Upper lobe of right lung (tissue), 1 donor: ENCODE data around the gene DHX32. TPM values are rescaled to one million over a fixed set of nuclear protein-coding genes. Genes with fewer than 3 reads are reported as not detected.

Source experiments
- ATAC-seq: fragments of 200-7000 bp; cut with Tn5 transposase; one replicate; pipeline ENCODE4 v1.9.1; 2020; ENCODE audit warnings: mild to moderate bottlenecking, moderate library complexity
- DNase-seq: peaks from one replicate; pipeline ENCODE4 v3.0.0-alpha.2; 2020
- H3K27ac ChIP-seq: fragments of 200-600 bp; one replicate; pipeline ENCODE4 v1.8.0; 2022
- H3K27me3 ChIP-seq: fragments of 200-600 bp; one replicate; pipeline ENCODE4 v1.8.0; 2022; ENCODE audit warnings: mild to moderate bottlenecking
- H3K36me3 ChIP-seq: fragments of 200-600 bp; one replicate; pipeline ENCODE4 v1.8.0; 2022
- H3K4me1 ChIP-seq: fragments of 200-600 bp; one replicate; pipeline ENCODE4 v1.8.0; 2022
- H3K4me3 ChIP-seq: fragments of 200-600 bp; one replicate; pipeline ENCODE4 v1.8.0; 2022; ENCODE audit warnings: mild to moderate bottlenecking
- H3K9me3 ChIP-seq: fragments of 200-600 bp; one replicate; pipeline ENCODE4 v1.8.0; 2022
- intact Hi-C: fragments of 100-400 bp; cut with DNase I; formaldehyde crosslinking; loops from one replicate; pipeline ENCODE4 v1.11.0; 2022
- total RNA-seq: library from RNA; stranded (reverse); fragmentation: NEBNext Ultra II Directional; extraction: Animal tissue kit (Norgen Biotek cat#: 25700); gene quantifications from one replicate; pipeline ENCODE4 v1.2.1, GENCODE V29; 2021
- TF ChIP-seq, protein P1 (sequence below): fragments of 200-600 bp; IDR thresholded peaks from one replicate; pipeline ENCODE4 v1.8.0; 2022; ENCODE audit warnings: antibody characterized with exemption
- donor health status: DM: no; HTN: yes; CAD: no; lungs with severe emphysema.

DHX32 gene
- total RNA-seq, 1 donor from 2014 or later: 35.1 TPM

DNA sequence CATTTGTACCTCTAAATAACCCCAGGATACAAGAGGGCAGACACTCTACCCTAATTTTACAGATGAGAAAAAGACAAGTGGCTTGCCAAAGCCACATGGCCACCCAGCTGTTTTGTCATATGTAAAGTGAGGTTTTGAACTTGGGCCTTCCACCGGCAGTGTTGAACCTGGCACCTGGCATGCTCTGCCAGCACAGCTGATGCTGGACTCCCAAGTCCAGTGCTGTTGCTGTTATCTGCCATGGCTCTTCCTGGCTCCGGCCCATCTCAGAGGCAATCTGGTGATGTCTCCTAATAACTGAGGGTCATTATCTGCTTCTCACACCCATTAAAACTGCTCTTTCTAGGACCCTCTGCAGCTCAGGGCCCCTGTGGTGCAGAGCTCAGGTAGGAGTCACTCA lies 32.7 kb downstream of the DHX32 start:
- Histone ChIP-seq H3K9me3 (no peaks in the 10 kb centered on the region), H3K27me3 (no peaks in the 10 kb centered on the region), H3K27ac (no peak overlapping the region), H3K36me3 (peaks cover 65% of the 10 kb centered on the region), H3K4me3 (no peak overlapping the region), H3K4me1 (no peaks in the 10 kb centered on the region)
- intact Hi-C loops: no loop called here
- TF ChIP-seq, protein P1, sequence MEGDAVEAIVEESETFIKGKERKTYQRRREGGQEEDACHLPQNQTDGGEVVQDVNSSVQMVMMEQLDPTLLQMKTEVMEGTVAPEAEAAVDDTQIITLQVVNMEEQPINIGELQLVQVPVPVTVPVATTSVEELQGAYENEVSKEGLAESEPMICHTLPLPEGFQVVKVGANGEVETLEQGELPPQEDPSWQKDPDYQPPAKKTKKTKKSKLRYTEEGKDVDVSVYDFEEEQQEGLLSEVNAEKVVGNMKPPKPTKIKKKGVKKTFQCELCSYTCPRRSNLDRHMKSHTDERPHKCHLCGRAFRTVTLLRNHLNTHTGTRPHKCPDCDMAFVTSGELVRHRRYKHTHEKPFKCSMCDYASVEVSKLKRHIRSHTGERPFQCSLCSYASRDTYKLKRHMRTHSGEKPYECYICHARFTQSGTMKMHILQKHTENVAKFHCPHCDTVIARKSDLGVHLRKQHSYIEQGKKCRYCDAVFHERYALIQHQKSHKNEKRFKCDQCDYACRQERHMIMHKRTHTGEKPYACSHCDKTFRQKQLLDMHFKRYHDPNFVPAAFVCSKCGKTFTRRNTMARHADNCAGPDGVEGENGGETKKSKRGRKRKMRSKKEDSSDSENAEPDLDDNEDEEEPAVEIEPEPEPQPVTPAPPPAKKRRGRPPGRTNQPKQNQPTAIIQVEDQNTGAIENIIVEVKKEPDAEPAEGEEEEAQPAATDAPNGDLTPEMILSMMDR: no peak
- no peak for DNase-seq
- ATAC-seq: no peak

DNA sequence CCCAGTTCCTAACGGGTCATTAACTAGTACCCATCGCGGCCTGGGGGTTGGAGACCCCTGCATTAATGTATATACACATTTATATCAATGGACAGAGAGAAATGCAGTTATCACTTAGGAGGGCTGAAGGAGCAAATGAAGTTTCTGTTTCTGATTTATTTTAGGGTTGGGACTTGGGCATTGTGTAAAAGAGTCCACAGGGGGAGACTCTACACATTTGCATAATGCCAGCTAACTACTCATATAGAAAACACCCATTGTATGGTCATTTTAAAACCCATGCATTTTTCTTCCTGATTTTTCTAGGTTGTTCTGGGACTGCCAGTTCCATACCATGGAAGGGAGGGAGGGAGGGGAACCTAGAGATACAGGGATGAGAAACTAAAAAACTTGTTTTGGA lies 34.2 kb downstream of the DHX32 start:
- Histone ChIP-seq H3K36me3 (peaks cover 59% of the 10 kb centered on the region), H3K4me1 (no peaks in the 10 kb centered on the region), H3K4me3 (no peak overlapping the region), H3K9me3 (no peaks in the 10 kb centered on the region), H3K27ac (no peak overlapping the region), H3K27me3 (no peaks in the 10 kb centered on the region)
- TF ChIP-seq, protein P1: no peak
- no peak for DNase-seq
- intact Hi-C loops: no loop called here
- ATAC-seq: no peak

DNA sequence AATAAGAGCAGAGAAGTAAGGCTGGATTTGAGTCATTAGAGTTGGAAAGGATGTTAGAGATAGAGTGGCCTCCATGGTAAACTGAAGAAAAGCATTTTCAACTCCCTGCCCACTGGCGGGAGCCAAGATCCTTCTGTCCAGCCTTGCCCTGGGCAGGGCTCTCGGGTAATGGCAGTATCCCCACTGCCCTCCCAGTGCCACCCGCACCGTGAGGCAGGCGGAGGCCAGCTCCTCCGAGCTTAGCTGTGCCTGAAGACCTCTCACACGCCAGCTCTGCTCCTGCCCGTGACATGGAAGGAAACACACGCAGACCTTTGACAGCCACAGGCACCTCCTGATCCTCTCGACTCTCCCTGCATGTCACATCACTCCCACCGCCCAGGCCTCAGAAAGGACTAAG lies 35.5 kb downstream of the DHX32 start:
- Histone ChIP-seq H3K4me3 (no peak overlapping the region), H3K27me3 (no peaks in the 10 kb centered on the region), H3K9me3 (no peaks in the 10 kb centered on the region), H3K27ac (no peak overlapping the region), H3K4me1 (no peaks in the 10 kb centered on the region), H3K36me3 (peaks cover 59% of the 10 kb centered on the region)
- ATAC-seq (no peak), DNase-seq (no peak)
- intact Hi-C loops: no loop called here
- TF ChIP-seq, protein P1: no peak

DNA sequence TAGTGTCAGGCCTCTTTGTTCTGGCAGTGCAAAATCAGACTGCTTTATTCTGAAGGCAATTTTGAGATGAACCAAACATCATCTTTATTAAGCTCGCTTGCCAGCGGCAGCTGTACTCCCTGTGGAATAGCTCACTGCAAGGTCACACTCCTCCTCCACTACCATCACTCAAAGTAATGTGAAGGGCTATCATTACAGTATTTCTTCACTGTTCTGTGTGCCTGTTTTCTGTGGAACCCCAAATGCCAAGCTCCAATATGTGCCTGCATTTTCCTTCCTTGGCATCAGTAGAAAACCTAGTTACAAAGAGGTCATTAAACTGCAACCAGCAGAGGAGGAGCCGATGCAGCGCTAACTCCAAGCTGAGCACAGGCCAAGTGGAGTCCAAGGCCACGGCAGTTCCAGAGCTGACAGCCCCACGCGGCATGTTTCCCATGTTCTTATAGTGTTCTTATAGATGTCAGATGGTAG lies 36.3 kb downstream of the DHX32 start:
- Histone ChIP-seq H3K9me3 (no peaks in the 10 kb centered on the region), H3K4me3 (no peak overlapping the region), H3K4me1 (no peaks in the 10 kb centered on the region), H3K27ac (no peak overlapping the region), H3K36me3 (peaks cover 61% of the 10 kb centered on the region), H3K27me3 (no peaks in the 10 kb centered on the region)
- TF ChIP-seq, protein P1: no peak
- no peak for ATAC-seq
- no peak for DNase-seq
- intact Hi-C loops: no loop called here

DNA sequence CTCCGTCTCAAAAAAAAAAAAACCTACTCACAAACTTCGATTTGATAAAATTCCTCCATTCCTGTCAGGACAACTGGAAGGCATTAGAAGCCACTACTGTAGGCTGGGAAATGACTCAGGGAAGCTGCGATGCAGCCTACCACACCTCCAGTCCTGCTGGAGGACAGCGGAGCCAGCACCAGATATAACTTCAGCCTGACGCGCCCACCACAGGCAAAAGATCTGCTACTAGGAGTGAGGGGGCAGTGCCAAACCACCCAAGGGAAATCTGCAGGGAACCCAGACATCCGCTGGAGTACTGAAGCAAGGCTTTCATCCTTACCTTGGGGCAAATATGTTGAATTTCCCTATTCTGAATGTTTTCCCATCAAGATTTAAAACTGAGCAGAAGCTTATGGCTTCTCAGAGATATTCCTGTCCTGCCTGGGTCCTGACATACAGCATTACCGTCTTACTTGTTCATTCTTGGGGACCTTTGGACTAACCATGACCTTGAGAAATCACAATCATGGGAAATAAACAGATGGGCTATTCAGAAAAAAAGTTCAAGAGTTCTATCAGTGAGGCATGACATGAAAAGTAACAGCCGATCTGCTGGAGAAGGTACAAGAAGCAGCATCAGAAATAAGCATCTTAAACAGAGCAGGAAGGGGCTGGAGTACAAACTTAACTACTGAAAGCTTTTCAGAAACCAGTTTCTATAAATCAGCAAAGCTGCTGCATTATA lies 37.3 kb downstream of the DHX32 start:
- no peaks in the 10 kb centered on the region for H3K9me3 ChIP-seq
- H3K4me1 ChIP-seq: no peaks in the 10 kb centered on the region
- no peaks in the 10 kb centered on the region for H3K27me3 ChIP-seq
- DNase-seq: no peak
- peaks cover 61% of the 10 kb centered on the region for H3K36me3 ChIP-seq
- TF ChIP-seq, protein P1: no peak
- no peak for ATAC-seq
- no peak overlapping the region for H3K27ac ChIP-seq
- no peak overlapping the region for H3K4me3 ChIP-seq
- intact Hi-C loops: no loop called here
